Measurements from ENCODE around the gene MPHOSPH8. TPM values are rescaled to one million over a fixed set of nuclear protein-coding genes. Genes with fewer than 3 reads are reported as not detected.

MPHOSPH8 gene
- total RNA-seq, 1 donor from 2014 or later: 19.2 TPM

DNA sequence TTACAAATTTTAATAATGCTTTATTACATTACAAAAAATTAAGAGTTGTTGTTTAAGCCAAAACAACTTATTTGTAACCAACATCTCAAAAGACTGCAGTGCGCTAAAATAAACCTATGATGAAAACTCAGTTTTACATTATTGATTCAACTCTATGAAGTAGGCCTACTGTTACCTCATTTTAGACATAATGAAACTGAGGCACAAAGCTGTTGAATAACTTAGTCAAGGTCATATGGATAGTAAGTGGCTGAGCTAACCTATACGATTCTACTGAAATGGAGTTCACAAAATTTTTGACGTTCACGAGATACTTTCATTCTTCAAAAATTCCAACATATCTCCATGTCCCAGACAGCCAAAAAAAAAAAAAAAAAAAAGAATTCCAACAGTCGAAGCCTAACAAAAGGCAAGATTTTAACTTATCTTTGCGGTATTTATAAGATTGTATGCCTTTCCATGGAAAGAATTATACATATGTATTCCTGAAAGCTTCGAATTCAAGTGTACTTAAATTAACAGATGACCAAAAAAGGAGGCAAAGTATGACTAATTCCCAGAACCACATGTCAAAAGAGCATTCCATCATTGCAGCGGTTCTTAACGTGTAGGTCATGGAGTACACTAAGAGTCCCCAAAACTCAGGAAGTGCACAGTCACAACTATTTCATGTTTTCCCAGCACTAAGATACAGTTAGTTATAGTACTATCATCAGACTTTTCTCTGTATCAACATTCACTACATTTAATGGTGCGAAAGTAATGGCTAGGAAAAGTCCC lies 79.9 kb downstream of the MPHOSPH8 start:
- no peaks in the 10 kb centered on the region for H3K36me3 Mint-ChIP-seq (ENCODE audit: low read depth, unreplicated experiment)
- no peaks in the 10 kb centered on the region for H3K4me1 Mint-ChIP-seq (ENCODE audit: unreplicated experiment)
- TF ChIP-seq, protein P1, sequence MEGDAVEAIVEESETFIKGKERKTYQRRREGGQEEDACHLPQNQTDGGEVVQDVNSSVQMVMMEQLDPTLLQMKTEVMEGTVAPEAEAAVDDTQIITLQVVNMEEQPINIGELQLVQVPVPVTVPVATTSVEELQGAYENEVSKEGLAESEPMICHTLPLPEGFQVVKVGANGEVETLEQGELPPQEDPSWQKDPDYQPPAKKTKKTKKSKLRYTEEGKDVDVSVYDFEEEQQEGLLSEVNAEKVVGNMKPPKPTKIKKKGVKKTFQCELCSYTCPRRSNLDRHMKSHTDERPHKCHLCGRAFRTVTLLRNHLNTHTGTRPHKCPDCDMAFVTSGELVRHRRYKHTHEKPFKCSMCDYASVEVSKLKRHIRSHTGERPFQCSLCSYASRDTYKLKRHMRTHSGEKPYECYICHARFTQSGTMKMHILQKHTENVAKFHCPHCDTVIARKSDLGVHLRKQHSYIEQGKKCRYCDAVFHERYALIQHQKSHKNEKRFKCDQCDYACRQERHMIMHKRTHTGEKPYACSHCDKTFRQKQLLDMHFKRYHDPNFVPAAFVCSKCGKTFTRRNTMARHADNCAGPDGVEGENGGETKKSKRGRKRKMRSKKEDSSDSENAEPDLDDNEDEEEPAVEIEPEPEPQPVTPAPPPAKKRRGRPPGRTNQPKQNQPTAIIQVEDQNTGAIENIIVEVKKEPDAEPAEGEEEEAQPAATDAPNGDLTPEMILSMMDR (IDR thresholded peaks at IDR 0.05; ENCODE audit: unreplicated experiment): no peak
- no peaks in the 10 kb centered on the region for H3K9me3 Mint-ChIP-seq (ENCODE audit: unreplicated experiment)
- H3K4me3 Mint-ChIP-seq (ENCODE audit: unreplicated experiment): no peak overlapping the region
- no peak overlapping the region for H3K27ac Mint-ChIP-seq (ENCODE audit: unreplicated experiment)
- H3K27me3 Mint-ChIP-seq (ENCODE audit: unreplicated experiment): no peaks in the 10 kb centered on the region
- no peak for DNase-seq (ENCODE audit: low spot score)

DNA sequence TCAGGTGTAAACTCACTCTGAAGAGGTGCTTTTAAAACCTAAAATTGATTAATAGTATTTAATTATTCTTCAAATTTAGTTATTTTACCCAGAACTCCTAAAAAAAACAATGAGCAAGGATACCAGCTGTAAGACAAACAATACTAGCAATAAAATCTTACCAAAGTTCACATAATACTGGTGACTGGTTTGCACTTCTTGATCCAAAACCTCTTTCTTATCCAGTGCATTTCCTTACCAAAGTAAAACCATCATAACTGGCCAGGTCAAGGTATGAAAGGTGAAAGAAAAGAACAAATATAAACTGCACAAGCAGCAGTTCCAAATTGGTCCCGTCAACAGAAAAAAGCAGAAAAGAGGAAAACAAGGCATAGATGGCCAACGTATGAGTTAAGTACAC lies 86.6 kb downstream of the MPHOSPH8 start:
- no peaks in the 10 kb centered on the region for H3K27me3 Mint-ChIP-seq (ENCODE audit: unreplicated experiment)
- no peak overlapping the region for H3K4me3 Mint-ChIP-seq (ENCODE audit: unreplicated experiment)
- H3K9me3 Mint-ChIP-seq (ENCODE audit: unreplicated experiment): no peaks in the 10 kb centered on the region
- no peaks in the 10 kb centered on the region for H3K36me3 Mint-ChIP-seq (ENCODE audit: low read depth, unreplicated experiment)
- no peak for DNase-seq (ENCODE audit: low spot score)
- TF ChIP-seq, protein P1 (IDR thresholded peaks at IDR 0.05; ENCODE audit: unreplicated experiment): no peak
- no peak overlapping the region for H3K27ac Mint-ChIP-seq (ENCODE audit: unreplicated experiment)
- no peaks in the 10 kb centered on the region for H3K4me1 Mint-ChIP-seq (ENCODE audit: unreplicated experiment)

Other genes with a start within 250 kb of the MPHOSPH8 start
- gene TPTE2, start 72.1 kb upstream of the MPHOSPH8 start, total RNA-seq (ENCODE audit: unreplicated experiment): not detected
- gene PSPC1, start 149.3 kb downstream of the MPHOSPH8 start, total RNA-seq (ENCODE audit: unreplicated experiment): 50.1 TPM
- gene ZMYM5, start 230.0 kb downstream of the MPHOSPH8 start, total RNA-seq (ENCODE audit: unreplicated experiment): 17.3 TPM

Measured in endothelial cell (in vitro differentiated cells).